Vagina (tissue), 2 donors: ENCODE measurements around the gene TMEM200C. TPM values are rescaled to one million over a fixed set of nuclear protein-coding genes. Genes with fewer than 3 reads are reported as not detected.

Source experiments
- DNase-seq, 2 donors: peaks; one replicate each; pipeline ENCODE4 v3.0.0-alpha.2; 2017; ENCODE audit errors: extremely low spot score in 2 of 2
- H3K27ac ChIP-seq: fragments of 200-600 bp; sonication (generic); one replicate; pipeline ENCODE4 v1.5.1; 2019
- H3K27me3 ChIP-seq: fragments of 200-600 bp; sonication (generic); one replicate; pipeline ENCODE4 v1.5.1; 2019
- H3K36me3 ChIP-seq, 2 donors: fragments of 200-600 bp; sonication (generic); one replicate each; pipeline ENCODE4 v1.5.1; 2017 to 2019
- H3K4me1 ChIP-seq: fragments of 200-600 bp; sonication (generic); one replicate; pipeline ENCODE4 v1.5.1; 2019
- H3K4me3 ChIP-seq, 2 donors: fragments of 200-600 bp; sonication (generic); 1 replicate in 1 of 2; 2 replicates in 1 of 2; pipeline ENCODE4 v1.5.1; 2016 to 2019
- H3K9me3 ChIP-seq: fragments of 200-600 bp; sonication (generic); one replicate; pipeline ENCODE4 v1.5.1; 2019
- CTCF ChIP-seq, 3 experiments: fragments of 450-650 bp in 2 of 3; fragments of 200-600 bp in 1 of 3; sonication (generic) in 1 of 3; IDR thresholded peaks; one replicate each; pipeline ENCODE4 v1.5.1; 2017 to 2019; ENCODE audit warnings: antibody characterized with exemption in 3 of 3, mild to moderate bottlenecking in 2 of 3, moderate library complexity in 2 of 3
- POLR2A ChIP-seq, 2 donors: fragments of 450-650 bp; IDR thresholded peaks; one replicate each; pipeline ENCODE4 v1.6.1; 2017; ENCODE audit warnings: antibody characterized with exemption in 2 of 2, mild to moderate bottlenecking in 2 of 2, moderate library complexity in 2 of 2
- POLR2AphosphoS5 ChIP-seq, 2 donors: sonication (generic); formaldehyde crosslinking; IDR thresholded peaks; one replicate each; pipeline ENCODE4 v1.9.0; 2017; ENCODE audit warnings: antibody characterized with exemption in 2 of 2, mild to moderate bottlenecking in 2 of 2, low read depth in 1 of 2; ENCODE audit not compliant: insufficient read depth in 1 of 2
- intact Hi-C: fragments of 100-400 bp; cut with DNase I; formaldehyde crosslinking; loops from one replicate; pipeline ENCODE4 v1.15.1; 2023
- total RNA-seq: library from RNA; depleted of rRNA; stranded (reverse); fragments of >200 nt; gene quantifications from one replicate; pipeline ENCODE4 v1.2.3, GENCODE V29; 2016

TMEM200C gene
- total RNA-seq, 1 donor from 2014 or later, result under 0.01 TPM

GRCh38 chr18:5900262-5900661 is 4.9 kb upstream of the TMEM200C start:
- Histone ChIP-seq H3K4me1 (peaks cover 7% of the 10 kb centered on the region), H3K36me3 (no peaks in the 10 kb centered on the region), H3K27me3 (no peaks in the 10 kb centered on the region), H3K4me3 (no peak overlapping the region), H3K27ac (no peak overlapping the region), H3K9me3 (no peaks in the 10 kb centered on the region)
- intact Hi-C loops, result no loop called here
- no peak for DNase-seq
- TF ChIP-seq CTCF (IDR thresholded peaks at IDR 0.05), result no peak
- no peak for TF ChIP-seq POLR2AphosphoS5 (IDR thresholded peaks at IDR 0.05; ENCODE audit: insufficient read depth in 1 of 2, low read depth in 1 of 2)
- no peak for TF ChIP-seq POLR2A (IDR thresholded peaks at IDR 0.05)

DNA sequence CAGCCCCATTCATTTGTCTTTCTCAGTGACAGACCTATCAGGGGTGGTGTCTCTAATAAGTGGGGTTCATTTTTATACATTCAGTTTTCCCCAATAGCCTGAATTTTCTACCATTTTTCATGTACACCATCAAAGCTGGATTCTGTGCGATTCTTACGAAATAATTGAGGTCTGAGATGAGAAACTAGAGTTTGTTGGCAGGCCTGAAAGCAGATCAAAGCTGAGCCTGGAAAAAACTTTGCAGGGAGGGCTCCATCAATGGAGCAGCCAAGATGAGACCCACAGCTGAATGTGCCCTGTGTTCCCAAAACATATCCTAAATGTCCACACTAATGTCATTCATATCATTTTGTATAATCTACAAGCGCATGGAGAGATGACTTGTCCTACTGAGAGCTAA is 4.5 kb upstream of the TMEM200C start:
- H3K4me3 ChIP-seq, result no peak overlapping the region
- H3K27ac ChIP-seq, result no peak overlapping the region
- no peaks in the 10 kb centered on the region for H3K36me3 ChIP-seq
- intact Hi-C loops, result no loop called here
- no peaks in the 10 kb centered on the region for H3K9me3 ChIP-seq
- peaks cover 8% of the 10 kb centered on the region for H3K4me1 ChIP-seq
- TF ChIP-seq CTCF (IDR thresholded peaks at IDR 0.05) (no peak), POLR2AphosphoS5 (IDR thresholded peaks at IDR 0.05; ENCODE audit: insufficient read depth in 1 of 2, low read depth in 1 of 2) (no peak), POLR2A (IDR thresholded peaks at IDR 0.05) (no peak)
- DNase-seq, result no peak
- no peaks in the 10 kb centered on the region for H3K27me3 ChIP-seq

DNA sequence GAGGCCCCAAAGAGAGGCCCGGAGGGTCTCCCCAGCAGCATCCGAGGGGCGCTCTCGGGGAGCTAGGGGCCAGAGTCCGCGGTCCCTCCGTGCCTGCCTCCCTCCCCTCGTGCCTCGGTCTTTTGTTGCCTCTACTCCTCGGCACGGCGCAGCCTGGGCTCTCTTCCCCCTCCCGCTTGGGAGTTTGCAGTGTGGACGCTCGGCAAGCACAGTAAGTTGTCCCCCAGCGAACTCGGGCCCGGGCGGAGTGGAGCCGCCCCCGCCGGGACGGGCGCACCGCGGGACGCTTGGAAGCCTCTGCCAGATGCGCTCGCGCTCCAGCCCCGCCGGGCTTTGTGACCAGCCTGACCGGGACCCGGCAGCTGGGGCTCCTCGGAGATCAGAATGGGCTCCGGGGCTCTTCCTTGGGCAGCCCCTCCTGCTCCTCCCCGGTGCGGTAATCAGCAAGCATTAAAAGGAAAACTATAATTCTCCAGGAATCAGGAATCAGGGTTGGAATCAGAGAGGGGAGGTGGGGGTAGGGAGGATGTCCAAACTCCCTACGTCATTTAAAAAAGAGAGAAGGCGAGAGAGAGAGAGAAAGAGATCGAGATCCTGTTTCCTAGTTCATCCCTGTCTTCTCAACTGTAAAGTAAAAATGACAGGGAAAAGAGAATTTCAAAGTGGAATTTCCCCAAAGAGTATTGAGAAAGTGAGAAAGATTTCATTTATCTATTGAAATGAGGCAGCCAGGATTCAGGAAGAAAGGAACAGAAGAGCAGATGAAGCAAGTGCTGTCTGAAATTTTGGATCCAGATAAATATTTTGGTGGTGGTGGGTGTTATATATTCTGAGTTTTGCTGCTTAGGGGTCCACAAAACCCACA is 786 bp upstream of the TMEM200C start:
- Histone ChIP-seq H3K27me3 (peaks cover 5% of the 10 kb centered on the region), H3K9me3 (no peaks in the 10 kb centered on the region), H3K4me1 (peaks cover 15% of the 10 kb centered on the region), H3K36me3 (no peaks in the 10 kb centered on the region), H3K27ac (peak overlapping the region; percentile 46), H3K4me3 (peak overlapping the region; percentile 42 to 51)
- no peak for DNase-seq
- intact Hi-C loops, result no loop called here
- TF ChIP-seq CTCF (IDR thresholded peaks at IDR 0.05) (no peak), POLR2A (IDR thresholded peaks at IDR 0.05) (no peak), POLR2AphosphoS5 (IDR thresholded peaks at IDR 0.05; ENCODE audit: insufficient read depth in 1 of 2, low read depth in 1 of 2) (no peak)

DNA sequence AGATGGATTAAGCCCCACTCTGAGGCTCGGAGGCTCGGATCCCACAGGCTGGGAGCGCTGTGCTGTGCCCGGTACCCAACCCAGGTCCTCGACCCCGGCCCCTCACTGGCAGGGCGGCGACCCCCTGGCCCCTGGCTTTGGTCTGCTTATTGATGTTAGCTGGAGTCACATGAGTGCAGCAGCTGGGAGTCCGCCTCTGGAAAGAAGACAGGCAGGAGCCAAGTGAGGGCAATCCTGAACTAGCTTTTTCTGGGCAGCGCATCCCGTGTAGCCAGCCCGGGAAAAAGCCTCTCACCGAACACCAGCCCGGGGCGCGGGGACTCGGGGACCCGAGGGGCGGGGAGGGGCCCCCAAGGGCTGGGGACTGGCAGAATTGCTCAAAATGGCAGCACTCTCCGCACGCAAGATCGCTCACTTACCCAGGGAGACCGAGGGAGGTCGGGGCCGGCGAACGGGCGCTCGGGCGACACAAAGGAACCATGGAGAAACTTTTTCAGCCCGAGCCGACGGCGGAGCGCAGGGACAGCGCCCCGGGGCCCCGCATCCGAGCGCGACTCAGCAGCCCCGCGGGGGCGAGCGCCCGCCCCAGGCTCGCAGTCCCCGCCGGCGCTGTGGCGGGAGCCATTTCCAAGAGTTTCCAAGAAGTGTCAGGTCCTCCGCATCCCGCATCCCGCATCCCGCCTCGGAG is 567 bp downstream of the TMEM200C start:
- no peaks in the 10 kb centered on the region for H3K9me3 ChIP-seq
- H3K4me1 ChIP-seq, result peaks cover 15% of the 10 kb centered on the region
- TF ChIP-seq POLR2AphosphoS5 (IDR thresholded peaks at IDR 0.05; ENCODE audit: insufficient read depth in 1 of 2, low read depth in 1 of 2) (no peak), POLR2A (IDR thresholded peaks at IDR 0.05) (no peak), CTCF (IDR thresholded peaks at IDR 0.05) (no peak)
- no peak for DNase-seq
- H3K27ac ChIP-seq, result no peak overlapping the region
- peaks cover 5% of the 10 kb centered on the region for H3K27me3 ChIP-seq
- intact Hi-C loops, result no loop called here
- H3K4me3 ChIP-seq, result peak overlapping the region; percentile 42 to 51
- no peaks in the 10 kb centered on the region for H3K36me3 ChIP-seq
